Esophagus muscularis mucosa (tissue), 3 donors: ENCODE data around the gene INPP1.

Experiments used
- POLR2A ChIP-seq: fragments of 450-650 bp; IDR thresholded peaks from one replicate; pipeline ENCODE4 v1.6.1; 2017; ENCODE audit warnings: antibody characterized with exemption, moderate library complexity, mild to moderate bottlenecking, low read depth
- POLR2AphosphoS5 ChIP-seq, 2 donors: sonication (generic); formaldehyde crosslinking; IDR thresholded peaks; one replicate each; pipeline ENCODE4 v1.6.1; 2017; ENCODE audit warnings: antibody characterized with exemption in 2 of 2
- TF ChIP-seq, protein P1 (sequence below), 3 experiments: fragments of 200-600 bp in 2 of 3; fragments of 450-650 bp in 1 of 3; sonication (generic) in 2 of 3; IDR thresholded peaks; one replicate each; pipeline ENCODE4 v1.5.1; 2017 to 2019; ENCODE audit warnings: antibody characterized with exemption in 3 of 3, mild to moderate bottlenecking in 2 of 3, moderate library complexity in 1 of 3

DNA sequence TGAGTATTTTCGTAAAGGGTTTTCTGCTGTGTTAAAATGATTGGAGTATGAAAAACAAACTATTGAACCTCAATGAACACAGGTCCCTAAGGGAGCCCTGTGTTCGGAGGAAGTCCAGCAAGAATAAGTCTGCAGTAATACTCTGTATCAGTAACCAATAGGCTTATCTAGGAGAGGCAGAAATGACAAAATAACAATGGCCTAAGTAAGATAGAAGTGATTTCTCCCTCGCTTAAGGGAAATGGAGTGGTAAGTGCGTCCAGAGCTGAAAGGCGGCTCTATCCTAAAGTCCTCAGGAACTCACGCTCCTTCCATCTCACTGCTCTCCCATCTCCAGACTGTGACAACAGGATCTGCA lies 35.5 kb downstream of the INPP1 start:
- TF ChIP-seq, protein P1, sequence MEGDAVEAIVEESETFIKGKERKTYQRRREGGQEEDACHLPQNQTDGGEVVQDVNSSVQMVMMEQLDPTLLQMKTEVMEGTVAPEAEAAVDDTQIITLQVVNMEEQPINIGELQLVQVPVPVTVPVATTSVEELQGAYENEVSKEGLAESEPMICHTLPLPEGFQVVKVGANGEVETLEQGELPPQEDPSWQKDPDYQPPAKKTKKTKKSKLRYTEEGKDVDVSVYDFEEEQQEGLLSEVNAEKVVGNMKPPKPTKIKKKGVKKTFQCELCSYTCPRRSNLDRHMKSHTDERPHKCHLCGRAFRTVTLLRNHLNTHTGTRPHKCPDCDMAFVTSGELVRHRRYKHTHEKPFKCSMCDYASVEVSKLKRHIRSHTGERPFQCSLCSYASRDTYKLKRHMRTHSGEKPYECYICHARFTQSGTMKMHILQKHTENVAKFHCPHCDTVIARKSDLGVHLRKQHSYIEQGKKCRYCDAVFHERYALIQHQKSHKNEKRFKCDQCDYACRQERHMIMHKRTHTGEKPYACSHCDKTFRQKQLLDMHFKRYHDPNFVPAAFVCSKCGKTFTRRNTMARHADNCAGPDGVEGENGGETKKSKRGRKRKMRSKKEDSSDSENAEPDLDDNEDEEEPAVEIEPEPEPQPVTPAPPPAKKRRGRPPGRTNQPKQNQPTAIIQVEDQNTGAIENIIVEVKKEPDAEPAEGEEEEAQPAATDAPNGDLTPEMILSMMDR (IDR thresholded peaks at IDR 0.05), result no peak
- TF ChIP-seq POLR2AphosphoS5 (IDR thresholded peaks at IDR 0.05) (no peak), POLR2A (no peak)
